HG03060 (cell line): ENCODE measurements around the gene RELN.
"Not testable (repeated sequence)": the region's sequence is repeated elsewhere in the genome, so short reads cannot be mapped to it uniquely, and the experiment has no call there.

Experiments
- ATAC-seq: cut with Tn5 transposase; IDR thresholded peaks from one replicate; pipeline ENCODE4 v1.9.1; 2021; ENCODE audit warnings: low read depth, moderate number of reproducible peaks; ENCODE audit not compliant: unreplicated experiment

The RELN gene

GRCh38 chr7:103947026-103947655, 42.3 kb downstream of the RELN start:
- ATAC-seq: no peak

GRCh38 chr7:103944230-103944900, 45.1 kb downstream of the RELN start:
- no peak for ATAC-seq

- ATAC-seq: no peak
Measured at GRCh38 chr7:103941976-103942375, 47.5 kb downstream of the RELN start.

GRCh38 chr7:103940382-103941268, 48.8 kb downstream of the RELN start:
- no peak for ATAC-seq

- no peak for ATAC-seq
Measured at GRCh38 chr7:103937680-103938079, 51.8 kb downstream of the RELN start.

- ATAC-seq: no peak
Measured at GRCh38 chr7:103936558-103936957, 52.9 kb downstream of the RELN start.

- ATAC-seq: no peak
Measured at GRCh38 chr7:103934508-103934907, 55.0 kb downstream of the RELN start.

- ATAC-seq: no peak
Measured at GRCh38 chr7:103932389-103932788, 57.1 kb downstream of the RELN start.

GRCh38 chr7:103929901-103930311, 59.6 kb downstream of the RELN start:
- ATAC-seq: no peak

GRCh38 chr7:103928581-103928980, 60.9 kb downstream of the RELN start:
- no peak for ATAC-seq

GRCh38 chr7:103924184-103924583, 65.3 kb downstream of the RELN start:
- no peak for ATAC-seq

- no peak for ATAC-seq
Measured at GRCh38 chr7:103922407-103922806, 67.1 kb downstream of the RELN start.

GRCh38 chr7:103921692-103922091, 67.8 kb downstream of the RELN start:
- ATAC-seq: no peak

GRCh38 chr7:103919272-103919868, 70.1 kb downstream of the RELN start:
- ATAC-seq: no peak

GRCh38 chr7:103918631-103919271, 70.7 kb downstream of the RELN start:
- ATAC-seq: no peak

GRCh38 chr7:103915680-103916357, 73.6 kb downstream of the RELN start:
- no peak for ATAC-seq

- ATAC-seq: no peak
Measured at GRCh38 chr7:103914147-103914899, 75.1 kb downstream of the RELN start.

GRCh38 chr7:103912891-103913605, 76.4 kb downstream of the RELN start:
- ATAC-seq: no peak

GRCh38 chr7:103911015-103911414, 78.4 kb downstream of the RELN start:
- ATAC-seq: not testable (repeated sequence)
